ENCODE results near the gene POFUT2.

The POFUT2 gene

GRCh38 chr21:45248893-45249381 lies 38.8 kb downstream of the POFUT2 start:
- DNase-seq (ENCODE audit: low spot score) = peak; percentile 66

GRCh38 chr21:45248301-45248892 lies 39.3 kb downstream of the POFUT2 start:
- DNase-seq (ENCODE audit: low spot score) = no peak

GRCh38 chr21:45246386-45247320 lies 41.0 kb downstream of the POFUT2 start:
- peak; percentile 0 for DNase-seq (ENCODE audit: low spot score)

- no peak for DNase-seq (ENCODE audit: low spot score)
Measured at GRCh38 chr21:45244799-45245340, 42.8 kb downstream of the POFUT2 start.

- DNase-seq (ENCODE audit: low spot score) = no peak
Measured at GRCh38 chr21:45243603-45244002, 44.1 kb downstream of the POFUT2 start.

GRCh38 chr21:45241357-45241756 lies 46.3 kb downstream of the POFUT2 start:
- DNase-seq (ENCODE audit: low spot score) = no peak

GRCh38 chr21:45237401-45237800 lies 50.3 kb downstream of the POFUT2 start:
- DNase-seq (ENCODE audit: low spot score) = no peak

GRCh38 chr21:45236481-45236880 lies 51.2 kb downstream of the POFUT2 start:
- no peak for DNase-seq (ENCODE audit: low spot score)

GRCh38 chr21:45235488-45235887 lies 52.2 kb downstream of the POFUT2 start:
- no peak for DNase-seq (ENCODE audit: low spot score)

GRCh38 chr21:45234965-45235364 lies 52.7 kb downstream of the POFUT2 start:
- no peak for DNase-seq (ENCODE audit: low spot score)

GRCh38 chr21:45234127-45234526 lies 53.6 kb downstream of the POFUT2 start:
- DNase-seq (ENCODE audit: low spot score) = no peak

- DNase-seq (ENCODE audit: low spot score) = no peak
Measured at GRCh38 chr21:45231705-45232104, 56.0 kb downstream of the POFUT2 start.

- DNase-seq (ENCODE audit: low spot score) = no peak
Measured at GRCh38 chr21:45228656-45229240, 58.9 kb downstream of the POFUT2 start.

GRCh38 chr21:45228171-45228641 lies 59.5 kb downstream of the POFUT2 start:
- DNase-seq (ENCODE audit: low spot score) = peak; percentile 75

GRCh38 chr21:45227735-45228134 lies 60.0 kb downstream of the POFUT2 start:
- DNase-seq (ENCODE audit: low spot score) = no peak

GRCh38 chr21:45226540-45227326 lies 61.0 kb downstream of the POFUT2 start:
- no peak for DNase-seq (ENCODE audit: low spot score)

GRCh38 chr21:45225741-45226327 lies 61.9 kb downstream of the POFUT2 start:
- DNase-seq (ENCODE audit: low spot score) = no peak

GRCh38 chr21:45225041-45225740 lies 62.5 kb downstream of the POFUT2 start:
- no peak for DNase-seq (ENCODE audit: low spot score)

GRCh38 chr21:45224189-45224938 lies 63.3 kb downstream of the POFUT2 start:
- DNase-seq (ENCODE audit: low spot score) = no peak
